ENCODE data around the gene CEP112.

The CEP112 gene

DNA sequence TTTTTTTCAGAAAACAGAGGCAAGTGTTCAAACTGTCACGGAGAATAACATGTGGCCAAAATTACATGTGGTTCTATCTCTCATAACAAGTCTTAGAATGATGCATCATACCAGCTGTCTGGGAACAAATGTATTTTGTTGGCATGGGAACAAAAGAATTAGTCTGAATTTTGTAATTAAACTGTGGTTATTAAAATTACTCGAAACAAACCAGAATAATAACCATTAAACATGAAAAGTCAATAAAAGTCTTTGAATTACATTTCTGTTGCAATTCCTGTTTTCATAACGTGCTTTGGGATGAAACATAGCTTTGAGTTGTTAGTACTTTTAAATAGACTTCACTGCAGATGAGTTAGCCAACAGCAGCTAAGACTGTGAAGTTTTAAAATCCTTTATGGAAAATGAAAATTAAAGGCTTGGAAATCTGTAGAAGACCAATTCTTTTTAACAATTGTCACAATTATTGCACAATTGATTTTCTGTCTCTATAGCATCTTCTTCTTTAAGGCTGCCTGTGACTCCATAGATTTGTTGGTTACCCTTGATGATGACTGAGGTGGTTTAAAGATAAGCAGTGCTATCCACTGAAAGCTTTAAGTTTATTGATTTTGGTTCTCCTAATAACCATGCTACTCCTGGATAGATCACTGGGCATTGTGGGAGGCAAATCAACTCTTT is 512.6 kb downstream of the CEP112 start:
- Histone ChIP-seq H3K27me3 (ENCODE audit: control insufficient read depth in 1 of 2, insufficient read depth in 2 of 2, low read length in 2 of 2) (no peaks in the 10 kb centered on the region), H3K36me3 (ENCODE audit: control insufficient read depth in 1 of 2, insufficient read depth in 2 of 2, low read length in 2 of 2) (no peaks in the 10 kb centered on the region), H3K4me3 (ENCODE audit: low read depth in 1 of 2, low read length in 2 of 2) (no peak overlapping the region), H3K27ac (ENCODE audit: low read depth, low read length) (no peak overlapping the region), H3K9ac (ENCODE audit: low read depth in 1 of 2, low read length in 2 of 2) (no peak overlapping the region), H3K4me1 (ENCODE audit: control insufficient read depth in 1 of 2, insufficient read depth in 2 of 2, low read length in 2 of 2) (no peaks in the 10 kb centered on the region), H3K9me3 (ENCODE audit: control insufficient read depth in 1 of 2, low read length in 2 of 2) (no peaks in the 10 kb centered on the region)

DNA sequence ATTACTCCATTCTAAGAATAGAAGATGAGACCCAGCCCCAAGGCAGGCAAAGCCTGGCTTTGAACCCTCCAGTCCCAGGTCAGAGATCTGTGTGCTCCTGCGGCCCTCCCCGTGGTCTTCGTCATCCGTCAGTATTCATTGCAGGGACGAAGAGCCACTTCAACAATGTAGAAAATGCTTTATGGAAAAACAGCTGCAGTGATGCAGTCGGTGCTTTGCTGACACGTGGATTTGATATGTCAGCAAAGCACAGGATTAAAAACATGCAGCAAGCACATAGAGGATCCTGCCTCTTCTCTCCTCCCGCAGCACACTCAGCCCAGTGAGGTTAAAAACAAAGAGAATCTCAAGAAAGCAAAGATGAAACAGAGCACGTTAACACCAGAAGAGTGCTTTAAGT is 513.4 kb downstream of the CEP112 start:
- Histone ChIP-seq H3K36me3 (ENCODE audit: control insufficient read depth in 1 of 2, insufficient read depth in 2 of 2, low read length in 2 of 2) (no peaks in the 10 kb centered on the region), H3K27ac (ENCODE audit: low read depth, low read length) (no peak overlapping the region), H3K9me3 (ENCODE audit: control insufficient read depth in 1 of 2, low read length in 2 of 2) (no peaks in the 10 kb centered on the region), H3K4me1 (ENCODE audit: control insufficient read depth in 1 of 2, insufficient read depth in 2 of 2, low read length in 2 of 2) (no peaks in the 10 kb centered on the region), H3K9ac (ENCODE audit: low read depth in 1 of 2, low read length in 2 of 2) (no peak overlapping the region), H3K4me3 (ENCODE audit: low read depth in 1 of 2, low read length in 2 of 2) (no peak overlapping the region), H3K27me3 (ENCODE audit: control insufficient read depth in 1 of 2, insufficient read depth in 2 of 2, low read length in 2 of 2) (no peaks in the 10 kb centered on the region)

GRCh38 chr17:65677932-65678331 is 514.0 kb downstream of the CEP112 start:
- Histone ChIP-seq H3K27ac (ENCODE audit: low read depth, low read length) (no peak overlapping the region), H3K27me3 (ENCODE audit: control insufficient read depth in 1 of 2, insufficient read depth in 2 of 2, low read length in 2 of 2) (no peaks in the 10 kb centered on the region), H3K4me3 (ENCODE audit: low read depth in 1 of 2, low read length in 2 of 2) (no peak overlapping the region), H3K4me1 (ENCODE audit: control insufficient read depth in 1 of 2, insufficient read depth in 2 of 2, low read length in 2 of 2) (no peaks in the 10 kb centered on the region), H3K9me3 (ENCODE audit: control insufficient read depth in 1 of 2, low read length in 2 of 2) (no peaks in the 10 kb centered on the region), H3K36me3 (ENCODE audit: control insufficient read depth in 1 of 2, insufficient read depth in 2 of 2, low read length in 2 of 2) (no peaks in the 10 kb centered on the region), H3K9ac (ENCODE audit: low read depth in 1 of 2, low read length in 2 of 2) (no peak overlapping the region)

DNA sequence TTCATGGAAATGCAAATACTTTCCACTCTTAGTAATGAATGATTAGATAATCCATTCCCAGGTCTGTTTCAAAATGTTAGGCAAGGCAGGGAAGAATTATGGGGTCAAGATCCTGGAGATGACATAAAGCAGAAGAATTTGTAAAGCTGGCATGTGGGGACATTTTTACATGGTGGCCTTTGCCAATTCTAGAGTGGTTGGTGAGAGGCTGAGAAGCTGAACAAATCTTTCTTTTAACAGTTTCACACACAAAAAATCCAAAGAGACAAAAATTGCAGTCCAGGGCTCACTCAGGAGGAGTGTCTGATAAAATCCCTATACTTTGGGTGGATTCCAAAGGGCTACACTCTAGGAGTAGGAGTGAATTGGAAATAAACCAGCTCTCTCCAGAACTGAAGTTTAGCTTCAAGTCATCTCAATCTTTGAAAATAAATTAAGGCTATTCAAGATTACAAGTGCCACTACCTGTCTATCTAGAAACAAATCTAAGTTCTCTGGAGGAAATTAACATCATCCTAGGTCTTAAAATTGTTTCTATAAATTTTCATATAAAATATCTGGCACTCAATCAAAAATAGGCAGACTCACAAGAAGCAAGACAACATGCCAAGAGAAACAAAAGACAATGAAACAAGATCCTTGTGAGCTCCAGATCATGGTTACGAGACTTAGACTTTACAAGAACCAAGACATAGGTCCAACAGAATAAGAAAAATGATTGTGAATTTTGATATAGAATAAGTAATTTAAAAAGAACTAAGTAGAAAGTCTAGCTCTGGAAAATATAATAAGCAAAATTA is 517.5 kb downstream of the CEP112 start:
- Histone ChIP-seq H3K9me3 (ENCODE audit: control insufficient read depth in 1 of 2, low read length in 2 of 2) (no peaks in the 10 kb centered on the region), H3K4me1 (ENCODE audit: control insufficient read depth in 1 of 2, insufficient read depth in 2 of 2, low read length in 2 of 2) (no peaks in the 10 kb centered on the region), H3K27me3 (ENCODE audit: control insufficient read depth in 1 of 2, insufficient read depth in 2 of 2, low read length in 2 of 2) (no peaks in the 10 kb centered on the region), H3K9ac (ENCODE audit: low read depth in 1 of 2, low read length in 2 of 2) (no peak overlapping the region), H3K36me3 (ENCODE audit: control insufficient read depth in 1 of 2, insufficient read depth in 2 of 2, low read length in 2 of 2) (no peaks in the 10 kb centered on the region), H3K4me3 (ENCODE audit: low read depth in 1 of 2, low read length in 2 of 2) (no peak overlapping the region), H3K27ac (ENCODE audit: low read depth, low read length) (no peak overlapping the region)

DNA sequence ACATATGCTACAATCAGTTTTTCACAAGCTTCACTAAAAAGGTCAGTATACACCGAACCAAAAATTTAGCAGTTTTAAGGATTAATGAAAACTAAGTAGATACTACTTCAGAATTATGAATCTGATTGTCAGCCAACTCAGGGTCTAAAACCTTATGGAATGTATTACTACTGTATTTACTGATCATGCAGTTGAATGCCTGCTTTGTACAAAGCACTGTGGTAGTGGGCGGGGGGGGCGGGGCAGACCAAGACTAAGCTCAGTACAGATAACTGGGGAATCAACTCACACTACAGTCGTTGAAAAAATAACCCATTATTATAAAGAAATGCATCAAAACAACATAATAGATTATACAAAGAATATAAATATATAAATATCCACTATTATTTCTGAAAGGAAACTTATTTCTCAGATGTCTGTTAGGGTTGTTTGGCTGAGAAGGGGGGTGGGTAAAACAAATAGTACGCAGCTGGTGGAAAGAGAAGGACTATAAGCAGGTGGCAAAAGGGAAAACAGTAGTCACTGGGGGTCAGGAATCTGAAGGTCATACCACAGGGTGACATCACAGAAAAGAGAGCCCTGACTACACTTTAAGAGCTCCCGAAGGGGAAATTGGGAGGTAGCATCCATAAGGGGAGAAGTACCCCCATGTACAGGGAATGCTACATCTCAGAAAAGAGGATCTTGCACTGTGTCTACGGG is 521.1 kb downstream of the CEP112 start:
- Histone ChIP-seq H3K27ac (ENCODE audit: low read depth, low read length) (no peak overlapping the region), H3K4me3 (ENCODE audit: low read depth in 1 of 2, low read length in 2 of 2) (no peak overlapping the region), H3K36me3 (ENCODE audit: control insufficient read depth in 1 of 2, insufficient read depth in 2 of 2, low read length in 2 of 2) (no peaks in the 10 kb centered on the region), H3K9ac (ENCODE audit: low read depth in 1 of 2, low read length in 2 of 2) (no peak overlapping the region), H3K4me1 (ENCODE audit: control insufficient read depth in 1 of 2, insufficient read depth in 2 of 2, low read length in 2 of 2) (no peaks in the 10 kb centered on the region), H3K9me3 (ENCODE audit: control insufficient read depth in 1 of 2, low read length in 2 of 2) (no peaks in the 10 kb centered on the region), H3K27me3 (ENCODE audit: control insufficient read depth in 1 of 2, insufficient read depth in 2 of 2, low read length in 2 of 2) (no peaks in the 10 kb centered on the region)

GRCh38 chr17:65668211-65668610 is 523.7 kb downstream of the CEP112 start:
- Histone ChIP-seq H3K9ac (ENCODE audit: low read depth in 1 of 2, low read length in 2 of 2) (no peak overlapping the region), H3K4me3 (ENCODE audit: low read depth in 1 of 2, low read length in 2 of 2) (no peak overlapping the region), H3K36me3 (ENCODE audit: control insufficient read depth in 1 of 2, insufficient read depth in 2 of 2, low read length in 2 of 2) (no peaks in the 10 kb centered on the region), H3K9me3 (ENCODE audit: control insufficient read depth in 1 of 2, low read length in 2 of 2) (no peaks in the 10 kb centered on the region), H3K27me3 (ENCODE audit: control insufficient read depth in 1 of 2, insufficient read depth in 2 of 2, low read length in 2 of 2) (no peaks in the 10 kb centered on the region), H3K27ac (ENCODE audit: low read depth, low read length) (no peak overlapping the region), H3K4me1 (ENCODE audit: control insufficient read depth in 1 of 2, insufficient read depth in 2 of 2, low read length in 2 of 2) (no peaks in the 10 kb centered on the region)

DNA sequence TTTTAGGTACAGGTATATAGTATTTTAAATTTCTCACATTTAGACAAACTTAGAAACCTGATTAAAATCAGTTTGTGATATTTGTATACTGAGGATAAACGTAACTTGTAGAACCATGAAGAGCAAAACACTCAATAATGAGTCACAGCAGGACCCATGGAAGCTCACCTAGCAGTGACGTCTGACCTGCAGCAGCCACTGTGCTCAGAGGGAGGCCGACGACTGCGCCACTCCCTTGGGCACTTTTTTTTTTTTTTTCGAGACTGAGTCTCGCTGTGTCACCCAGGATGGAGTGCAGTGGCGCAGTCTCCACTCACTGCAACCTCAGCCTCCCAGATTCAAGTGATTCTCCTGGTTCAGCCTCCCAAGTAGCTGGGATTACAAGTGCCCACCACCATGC is 524.3 kb downstream of the CEP112 start:
- H3K27me3 ChIP-seq (ENCODE audit: control insufficient read depth in 1 of 2, insufficient read depth in 2 of 2, low read length in 2 of 2), result no peaks in the 10 kb centered on the region
- H3K36me3 ChIP-seq (ENCODE audit: control insufficient read depth in 1 of 2, insufficient read depth in 2 of 2, low read length in 2 of 2), result no peaks in the 10 kb centered on the region
- H3K4me1 ChIP-seq (ENCODE audit: control insufficient read depth in 1 of 2, insufficient read depth in 2 of 2, low read length in 2 of 2), result no peaks in the 10 kb centered on the region
- no peak overlapping the region for H3K4me3 ChIP-seq (ENCODE audit: low read depth in 1 of 2, low read length in 2 of 2)
- no peaks in the 10 kb centered on the region for H3K9me3 ChIP-seq (ENCODE audit: control insufficient read depth in 1 of 2, low read length in 2 of 2)
- no peak overlapping the region for H3K9ac ChIP-seq (ENCODE audit: low read depth in 1 of 2, low read length in 2 of 2)
- H3K27ac ChIP-seq (ENCODE audit: low read depth, low read length), result no peak overlapping the region

- no peaks in the 10 kb centered on the region for H3K36me3 ChIP-seq (ENCODE audit: control insufficient read depth in 1 of 2, insufficient read depth in 2 of 2, low read length in 2 of 2)
- no peaks in the 10 kb centered on the region for H3K27me3 ChIP-seq (ENCODE audit: control insufficient read depth in 1 of 2, insufficient read depth in 2 of 2, low read length in 2 of 2)
These were observed 525.0 kb downstream of the CEP112 start for GRCh38 chr17:65666876-65667321.

DNA sequence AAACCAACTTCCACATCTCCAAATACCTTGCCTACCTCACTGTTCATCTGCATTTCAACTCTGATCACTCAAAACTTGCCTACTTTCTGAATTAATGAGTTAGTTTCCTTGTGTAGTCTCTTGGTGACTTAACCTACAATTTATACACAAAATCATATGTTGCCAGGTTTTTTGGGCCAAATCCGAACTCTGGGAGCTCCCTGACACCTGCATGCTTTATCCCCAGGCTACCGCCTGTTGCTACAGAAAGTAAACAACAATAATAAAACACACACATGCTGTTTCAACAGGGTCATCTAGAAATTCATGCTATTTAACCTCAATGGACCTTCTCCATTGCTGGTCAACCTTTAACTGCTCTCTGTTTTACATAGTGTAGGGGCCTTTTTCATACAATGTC is 526.0 kb downstream of the CEP112 start:
- Histone ChIP-seq H3K9me3 (ENCODE audit: control insufficient read depth in 1 of 2, low read length in 2 of 2) (no peaks in the 10 kb centered on the region), H3K36me3 (ENCODE audit: control insufficient read depth in 1 of 2, insufficient read depth in 2 of 2, low read length in 2 of 2) (no peaks in the 10 kb centered on the region), H3K9ac (ENCODE audit: low read depth in 1 of 2, low read length in 2 of 2) (no peak overlapping the region), H3K27me3 (ENCODE audit: control insufficient read depth in 1 of 2, insufficient read depth in 2 of 2, low read length in 2 of 2) (no peaks in the 10 kb centered on the region), H3K27ac (ENCODE audit: low read depth, low read length) (no peak overlapping the region), H3K4me1 (ENCODE audit: control insufficient read depth in 1 of 2, insufficient read depth in 2 of 2, low read length in 2 of 2) (no peaks in the 10 kb centered on the region), H3K4me3 (ENCODE audit: low read depth in 1 of 2, low read length in 2 of 2) (no peak overlapping the region)

More at GRCh38 chr17:65666876-65667321, 525.0 kb downstream of the CEP112 start:
- no peaks in the 10 kb centered on the region for H3K4me1 ChIP-seq (ENCODE audit: control insufficient read depth in 1 of 2, insufficient read depth in 2 of 2, low read length in 2 of 2)
- H3K4me3 ChIP-seq (ENCODE audit: low read depth in 1 of 2, low read length in 2 of 2), result no peak overlapping the region
- no peaks in the 10 kb centered on the region for H3K9me3 ChIP-seq (ENCODE audit: control insufficient read depth in 1 of 2, low read length in 2 of 2)
- H3K27ac ChIP-seq (ENCODE audit: low read depth, low read length), result no peak overlapping the region
- no peak overlapping the region for H3K9ac ChIP-seq (ENCODE audit: low read depth in 1 of 2, low read length in 2 of 2)

GRCh38 chr17:65664696-65665095 is 527.2 kb downstream of the CEP112 start:
- H3K9ac ChIP-seq (ENCODE audit: low read depth in 1 of 2, low read length in 2 of 2), result no peak overlapping the region
- H3K36me3 ChIP-seq (ENCODE audit: control insufficient read depth in 1 of 2, insufficient read depth in 2 of 2, low read length in 2 of 2), result no peaks in the 10 kb centered on the region
- H3K27ac ChIP-seq (ENCODE audit: low read depth, low read length), result no peak overlapping the region
- H3K9me3 ChIP-seq (ENCODE audit: control insufficient read depth in 1 of 2, low read length in 2 of 2), result no peaks in the 10 kb centered on the region
- H3K4me3 ChIP-seq (ENCODE audit: low read depth in 1 of 2, low read length in 2 of 2), result no peak overlapping the region
- no peaks in the 10 kb centered on the region for H3K27me3 ChIP-seq (ENCODE audit: control insufficient read depth in 1 of 2, insufficient read depth in 2 of 2, low read length in 2 of 2)
- no peaks in the 10 kb centered on the region for H3K4me1 ChIP-seq (ENCODE audit: control insufficient read depth in 1 of 2, insufficient read depth in 2 of 2, low read length in 2 of 2)

Measured in duodenal mucosa (tissue), 2 donors.